CD14-positive monocyte (primary cell): ENCODE data around the gene PNMA1. TPM values are rescaled to one million over a fixed set of nuclear protein-coding genes. Genes with fewer than 3 reads are reported as not detected.

ENCODE experiments used
- DNase-seq, 3 donors: peaks; one replicate each; pipeline ENCODE4 v3.0.0-alpha.2; 2011 to 2022
- H2AFZ ChIP-seq: 2 replicates; pipeline ENCODE4 v1.6.0; 2012; ENCODE audit warnings: mild to moderate bottlenecking, low read depth, low read length, inconsistent platforms; ENCODE audit not compliant: insufficient read depth, poor library complexity, severe bottlenecking
- H3K27ac ChIP-seq, 2 donors: 1 replicate in 1 of 2; 2 replicates in 1 of 2; pipeline ENCODE4 v1.5.1; 2012 to 2013; ENCODE audit warnings: low read length in 2 of 2, control low read depth in 1 of 2, inconsistent platforms in 1 of 2, low read depth in 1 of 2, mild to moderate bottlenecking in 1 of 2
- H3K27me3 ChIP-seq, 2 donors: one replicate each; pipeline versions ENCODE4 v1.6.0 to v1.6.1; 2011 to 2013; ENCODE audit warnings: low read length in 2 of 2; ENCODE audit not compliant: control insufficient read depth in 2 of 2, insufficient read depth in 2 of 2
- H3K36me3 ChIP-seq, 2 donors: replicated peaks in 1 of 2; 1 replicate in 1 of 2; 2 replicates in 1 of 2; pipeline versions ENCODE4 v1.5.1 to v1.6.1; 2012 to 2013; ENCODE audit warnings: low read length in 2 of 2, control low read depth in 1 of 2, inconsistent platforms in 1 of 2, mild to moderate bottlenecking in 1 of 2; ENCODE audit not compliant: insufficient read depth in 2 of 2, control insufficient read depth in 1 of 2
- H3K4me1 ChIP-seq, 2 donors: 1 replicate in 1 of 2; 2 replicates in 1 of 2; pipeline versions ENCODE4 v1.5.1 to v1.6.1; 2012 to 2013; ENCODE audit warnings: low read length in 2 of 2, control low read depth in 1 of 2, inconsistent platforms in 1 of 2, mild to moderate bottlenecking in 1 of 2, moderate library complexity in 1 of 2; ENCODE audit not compliant: insufficient read depth in 2 of 2, control insufficient read depth in 1 of 2
- H3K4me2 ChIP-seq: replicated peaks from 2 replicates; pipeline ENCODE3; 2012; ENCODE audit warnings: low read length, moderate library complexity, mild to moderate bottlenecking; ENCODE audit not compliant: poor library complexity, severe bottlenecking; ENCODE audit errors: extremely low read depth
- H3K4me3 ChIP-seq, 3 experiments: fragments of 200-600 bp in 1 of 3; sonication (generic) in 1 of 3; replicated peaks in 1 of 3; 1 replicate in 2 of 3; 2 replicates in 1 of 3; pipeline ENCODE4 v1.5.1; 2011 to 2013; ENCODE audit warnings: low read length in 3 of 3, mild to moderate bottlenecking in 3 of 3, control low read depth in 2 of 3, low read depth in 2 of 3, inconsistent platforms in 1 of 3, moderate library complexity in 1 of 3
- H3K79me2 ChIP-seq: 2 replicates; pipeline ENCODE4 v1.6.0; 2012; ENCODE audit warnings: mild to moderate bottlenecking, control low read depth, inconsistent platforms, low read length, moderate library complexity; ENCODE audit not compliant: insufficient read depth
- H3K9ac ChIP-seq: 2 replicates; pipeline ENCODE4 v1.6.0; 2017; ENCODE audit warnings: low read length, mild to moderate bottlenecking; ENCODE audit not compliant: insufficient read depth, poor library complexity, severe bottlenecking
- H3K9me3 ChIP-seq, 2 donors: replicated peaks in 1 of 2; 1 replicate in 1 of 2; 2 replicates in 1 of 2; pipeline versions ENCODE4 v1.5.1 to v1.6.1; 2012 to 2013; ENCODE audit warnings: low read length in 2 of 2, control low read depth in 1 of 2; ENCODE audit not compliant: control insufficient read depth in 1 of 2, insufficient read depth in 1 of 2
- H4K20me1 ChIP-seq: 2 replicates; pipeline ENCODE4 v1.6.0; 2012; ENCODE audit warnings: mild to moderate bottlenecking, low read length, control low read depth, moderate library complexity; ENCODE audit not compliant: insufficient read depth
- H3K27ac Mint-ChIP-seq, 7 donors: one replicate each; pipeline ENCODE4 v1.8.0; 2020; ENCODE audit warnings: mild to moderate bottlenecking in 7 of 7, mixed read lengths in 7 of 7, moderate library complexity in 6 of 7, inconsistent platforms in 2 of 7
- H3K27me3 Mint-ChIP-seq, 3 donors: one replicate each; pipeline ENCODE4 v1.8.0; 2021 to 2022; ENCODE audit warnings: low read depth in 3 of 3, mild to moderate bottlenecking in 3 of 3, mixed read lengths in 3 of 3, moderate library complexity in 3 of 3, inconsistent platforms in 1 of 3
- H3K36me3 Mint-ChIP-seq, 2 donors: one replicate each; pipeline ENCODE4 v1.8.0; 2020; ENCODE audit warnings: mixed read lengths in 2 of 2, inconsistent platforms in 1 of 2, mild to moderate bottlenecking in 1 of 2
- H3K4me1 Mint-ChIP-seq: one replicate; pipeline ENCODE4 v1.8.0; 2020; ENCODE audit warnings: mild to moderate bottlenecking, mixed read lengths
- H3K4me3 Mint-ChIP-seq, 2 donors: one replicate each; pipeline ENCODE4 v1.8.0; 2020; ENCODE audit warnings: mild to moderate bottlenecking in 2 of 2, mixed read lengths in 2 of 2, moderate library complexity in 1 of 2
- H3K9me3 Mint-ChIP-seq, 7 donors: one replicate each; pipeline ENCODE4 v1.8.0; 2020 to 2022; ENCODE audit warnings: mixed read lengths in 7 of 7, mild to moderate bottlenecking in 6 of 7, moderate library complexity in 6 of 7, inconsistent platforms in 2 of 7
- WGBS: methylation state at CpG from one replicate; pipeline ENCODE4 v1.1.5; 2013; ENCODE audit warnings: missing lambda C conversion rate; ENCODE audit not compliant: insufficient coverage; 5-methylcytosine and 5-hydroxymethylcytosine counted together
- intact Hi-C, 2 donors: fragments of 100-400 bp; cut with micrococcal nuclease; formaldehyde crosslinking; loops; one replicate each; pipeline versions ENCODE4 v1.15.0 to v1.15.1; 2023
- polyA plus RNA-seq, 3 donors: library from polyadenylated mRNA; depleted of rRNA in 1 of 3; unstranded in 2 of 3; stranded (reverse) in 1 of 3; fragments of 300-500 nt in 2 of 3; fragments of >200 nt in 1 of 3; fragmentation: Illumina TruSeq in 2 of 3; gene quantifications; 1 replicate in 2 of 3; 2 replicates in 1 of 3; pipeline ENCODE4 v1.2.3, GENCODE V29; 2012 to 2021
- TF ChIP-seq, protein P1 (sequence below): fragments of 200-600 bp; IDR thresholded peaks from one replicate; pipeline ENCODE4 v1.8.0; 2022; ENCODE audit warnings: antibody characterized with exemption, mild to moderate bottlenecking

The PNMA1 gene
- polyA plus RNA-seq, 3 donors, result 2.4 to 6.4 (median 4.4) TPM

GRCh38 chr14:73750531-73750901 lies 36.3 kb upstream of the PNMA1 start:
- Histone ChIP-seq H2AFZ (no peak overlapping the region), H3K27ac (peak overlapping the region in 1 of 2 donors; percentile 98), H3K9ac (no peak overlapping the region), H3K4me3 (no peak overlapping the region), H3K4me2 (no peak overlapping the region), H3K4me1 (peaks cover 83 to 96% of the 10 kb centered on the region in 2 donors), H3K79me2 (peaks cover 99% of the 10 kb centered on the region), H4K20me1 (peaks cover 100% of the 10 kb centered on the region), H3K36me3 (peaks cover 0 to 6% of the 10 kb centered on the region in 2 donors), H3K27me3 (no peaks in the 10 kb centered on the region), H3K9me3 (no peaks in the 10 kb centered on the region)
- Mint-ChIP-seq H3K36me3 (peaks cover 7 to 14% of the 10 kb centered on the region in 2 donors), H3K9me3 (no peaks in the 10 kb centered on the region), H3K27ac (peak overlapping the region in 4 of 7 donors; percentile 13 to 91 (median 69)), H3K27me3 (peaks cover 0 to 2% (median 0%) of the 10 kb centered on the region in 3 donors), H3K4me3 (no peak overlapping the region), H3K4me1 (peaks cover 99% of the 10 kb centered on the region)
- DNase-seq, result no peak
- intact Hi-C loops, result loop anchor here in 1 of 2 donors (5.0 kb wide), 1 partner anchor 77 kb away; no protein-coding TSS in a partner anchor
- TF ChIP-seq, protein P1, sequence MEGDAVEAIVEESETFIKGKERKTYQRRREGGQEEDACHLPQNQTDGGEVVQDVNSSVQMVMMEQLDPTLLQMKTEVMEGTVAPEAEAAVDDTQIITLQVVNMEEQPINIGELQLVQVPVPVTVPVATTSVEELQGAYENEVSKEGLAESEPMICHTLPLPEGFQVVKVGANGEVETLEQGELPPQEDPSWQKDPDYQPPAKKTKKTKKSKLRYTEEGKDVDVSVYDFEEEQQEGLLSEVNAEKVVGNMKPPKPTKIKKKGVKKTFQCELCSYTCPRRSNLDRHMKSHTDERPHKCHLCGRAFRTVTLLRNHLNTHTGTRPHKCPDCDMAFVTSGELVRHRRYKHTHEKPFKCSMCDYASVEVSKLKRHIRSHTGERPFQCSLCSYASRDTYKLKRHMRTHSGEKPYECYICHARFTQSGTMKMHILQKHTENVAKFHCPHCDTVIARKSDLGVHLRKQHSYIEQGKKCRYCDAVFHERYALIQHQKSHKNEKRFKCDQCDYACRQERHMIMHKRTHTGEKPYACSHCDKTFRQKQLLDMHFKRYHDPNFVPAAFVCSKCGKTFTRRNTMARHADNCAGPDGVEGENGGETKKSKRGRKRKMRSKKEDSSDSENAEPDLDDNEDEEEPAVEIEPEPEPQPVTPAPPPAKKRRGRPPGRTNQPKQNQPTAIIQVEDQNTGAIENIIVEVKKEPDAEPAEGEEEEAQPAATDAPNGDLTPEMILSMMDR, result no peak
- no CpG with 5 or more reads among the region's 3 CpGs for WGBS

GRCh38 chr14:73749706-73750530 lies 35.7 kb upstream of the PNMA1 start:
- Mint-ChIP-seq H3K27me3 (no peaks in the 10 kb centered on the region), H3K9me3 (no peaks in the 10 kb centered on the region), H3K4me1 (peaks cover 99% of the 10 kb centered on the region), H3K4me3 (peak overlapping the region in 1 of 2 donors; percentile 48), H3K27ac (peak overlapping the region in 6 of 7 donors; percentile 6 to 91 (median 68)), H3K36me3 (peaks cover 7 to 16% of the 10 kb centered on the region in 2 donors)
- peaks cover 100% of the 10 kb centered on the region for H4K20me1 ChIP-seq
- TF ChIP-seq, protein P1, result no peak
- peak overlapping the region in 1 of 2 donors; percentile 98 for H3K27ac ChIP-seq
- H3K4me2 ChIP-seq, result no peak overlapping the region
- H2AFZ ChIP-seq, result no peak overlapping the region
- no peaks in the 10 kb centered on the region for H3K27me3 ChIP-seq
- no peaks in the 10 kb centered on the region for H3K9me3 ChIP-seq
- H3K36me3 ChIP-seq, result peaks cover 0 to 6% of the 10 kb centered on the region in 2 donors
- peaks cover 83 to 96% of the 10 kb centered on the region in 2 donors for H3K4me1 ChIP-seq
- intact Hi-C loops, result loop anchor here in 1 of 2 donors (5.0 kb wide), 1 partner anchor 77 kb away; no protein-coding TSS in a partner anchor
- peak in 1 of 3 donors; percentile 3 for DNase-seq
- H3K4me3 ChIP-seq, result no peak overlapping the region
- H3K79me2 ChIP-seq, result peaks cover 99% of the 10 kb centered on the region
- H3K9ac ChIP-seq, result no peak overlapping the region
- WGBS, result 78% methylated on average over 5 of the region's 11 CpGs
